ENCODE results near the gene TRIL.

TRIL gene

GRCh38 chr7:28954471-28954870 lies 3.7 kb downstream of the TRIL start:
- TF ChIP-seq, protein P1, sequence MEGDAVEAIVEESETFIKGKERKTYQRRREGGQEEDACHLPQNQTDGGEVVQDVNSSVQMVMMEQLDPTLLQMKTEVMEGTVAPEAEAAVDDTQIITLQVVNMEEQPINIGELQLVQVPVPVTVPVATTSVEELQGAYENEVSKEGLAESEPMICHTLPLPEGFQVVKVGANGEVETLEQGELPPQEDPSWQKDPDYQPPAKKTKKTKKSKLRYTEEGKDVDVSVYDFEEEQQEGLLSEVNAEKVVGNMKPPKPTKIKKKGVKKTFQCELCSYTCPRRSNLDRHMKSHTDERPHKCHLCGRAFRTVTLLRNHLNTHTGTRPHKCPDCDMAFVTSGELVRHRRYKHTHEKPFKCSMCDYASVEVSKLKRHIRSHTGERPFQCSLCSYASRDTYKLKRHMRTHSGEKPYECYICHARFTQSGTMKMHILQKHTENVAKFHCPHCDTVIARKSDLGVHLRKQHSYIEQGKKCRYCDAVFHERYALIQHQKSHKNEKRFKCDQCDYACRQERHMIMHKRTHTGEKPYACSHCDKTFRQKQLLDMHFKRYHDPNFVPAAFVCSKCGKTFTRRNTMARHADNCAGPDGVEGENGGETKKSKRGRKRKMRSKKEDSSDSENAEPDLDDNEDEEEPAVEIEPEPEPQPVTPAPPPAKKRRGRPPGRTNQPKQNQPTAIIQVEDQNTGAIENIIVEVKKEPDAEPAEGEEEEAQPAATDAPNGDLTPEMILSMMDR (IDR thresholded peaks at IDR 0.05; ENCODE audit: low read depth, low read length, missing control alignments) = no peak
- no peak overlapping the region for H3K4me3 ChIP-seq (ENCODE audit: low read depth, low read length)
- DNase-seq (ENCODE audit: low read depth) = no peak

- no peak overlapping the region for H3K4me3 ChIP-seq (ENCODE audit: low read depth, low read length)
- TF ChIP-seq, protein P1 (IDR thresholded peaks at IDR 0.05; ENCODE audit: low read depth, low read length, missing control alignments) = no peak
- DNase-seq (ENCODE audit: low read depth) = no peak
These were observed 4.5 kb downstream of the TRIL start for GRCh38 chr7:28953633-28954032.

DNA sequence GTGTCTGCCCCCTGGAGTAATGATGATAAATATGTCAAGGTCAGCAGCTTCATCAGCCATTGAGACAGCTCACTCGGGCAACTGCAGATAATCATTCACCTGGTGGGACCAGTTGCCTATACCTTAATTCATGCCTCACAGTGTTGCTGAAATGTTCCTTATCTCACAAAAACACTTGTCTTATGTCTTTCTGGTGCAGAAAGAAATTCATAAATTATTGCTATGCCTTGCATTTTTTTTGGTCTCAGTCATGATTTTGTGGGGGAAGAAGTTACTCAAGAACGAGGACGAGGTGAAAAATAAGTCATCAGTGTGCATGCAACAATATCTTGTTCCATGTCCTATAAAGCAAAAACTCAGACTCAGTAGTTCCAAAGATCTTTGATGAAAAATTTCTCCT lies 16.0 kb downstream of the TRIL start:
- TF ChIP-seq, protein P1 (IDR thresholded peaks at IDR 0.05; ENCODE audit: low read depth, low read length, missing control alignments) = no peak
- H3K4me3 ChIP-seq (ENCODE audit: low read depth, low read length) = no peak overlapping the region
- DNase-seq (ENCODE audit: low read depth) = no peak

DNA sequence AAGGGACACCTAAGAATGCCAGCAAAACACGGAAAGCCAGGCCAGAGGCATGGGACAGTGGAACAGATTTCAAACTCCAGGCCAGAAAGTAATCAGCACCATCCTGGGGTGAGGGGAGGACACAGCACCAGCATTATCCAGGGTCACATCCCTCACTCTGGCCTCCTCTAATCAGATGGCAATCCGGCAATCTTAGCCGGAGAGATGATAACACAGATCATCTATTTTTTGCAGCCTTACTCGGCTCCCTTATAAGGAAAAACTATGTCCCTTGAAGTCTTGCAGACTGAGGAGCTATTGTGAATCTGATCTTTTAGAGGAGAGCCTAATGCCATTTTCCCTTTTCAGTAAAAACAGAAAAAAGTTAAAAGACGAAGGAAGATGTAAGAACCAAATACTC lies 16.5 kb downstream of the TRIL start:
- H3K4me3 ChIP-seq (ENCODE audit: low read depth, low read length) = no peak overlapping the region
- TF ChIP-seq, protein P1 (IDR thresholded peaks at IDR 0.05; ENCODE audit: low read depth, low read length, missing control alignments) = no peak
- no peak for DNase-seq (ENCODE audit: low read depth)

DNA sequence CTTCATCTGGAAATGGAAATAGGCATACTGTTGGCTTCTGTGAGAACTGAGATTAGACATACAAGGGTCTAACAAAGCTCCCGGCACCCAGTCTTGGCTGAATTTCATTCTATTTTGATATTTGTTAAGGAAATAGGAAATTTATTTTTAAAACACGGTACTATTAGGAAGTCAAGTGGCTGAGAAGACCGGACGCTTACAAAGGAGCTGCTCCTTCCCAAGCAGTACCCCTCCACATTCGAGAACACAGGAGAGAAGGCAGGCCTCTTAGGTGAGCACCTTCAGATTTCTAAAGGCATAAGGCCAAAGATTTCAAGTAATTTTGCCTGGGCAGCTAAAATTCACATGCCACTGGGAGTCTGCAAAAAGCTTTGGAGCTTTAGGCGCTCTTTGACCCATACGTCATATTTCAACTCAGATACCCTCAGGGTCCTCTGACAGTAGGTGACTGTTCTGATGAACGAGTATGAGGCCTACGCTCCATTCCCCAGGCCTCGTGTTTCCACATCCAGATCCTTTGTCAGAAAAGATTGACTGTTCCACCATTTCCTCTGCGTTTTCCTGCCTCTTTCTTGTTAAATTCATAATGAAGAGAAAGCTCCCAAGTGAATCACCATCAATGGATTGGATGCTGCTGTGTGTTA lies 17.3 kb downstream of the TRIL start:
- TF ChIP-seq, protein P1 (IDR thresholded peaks at IDR 0.05; ENCODE audit: low read depth, low read length, missing control alignments) = no peak
- DNase-seq (ENCODE audit: low read depth) = no peak
- no peak overlapping the region for H3K4me3 ChIP-seq (ENCODE audit: low read depth, low read length)

DNA sequence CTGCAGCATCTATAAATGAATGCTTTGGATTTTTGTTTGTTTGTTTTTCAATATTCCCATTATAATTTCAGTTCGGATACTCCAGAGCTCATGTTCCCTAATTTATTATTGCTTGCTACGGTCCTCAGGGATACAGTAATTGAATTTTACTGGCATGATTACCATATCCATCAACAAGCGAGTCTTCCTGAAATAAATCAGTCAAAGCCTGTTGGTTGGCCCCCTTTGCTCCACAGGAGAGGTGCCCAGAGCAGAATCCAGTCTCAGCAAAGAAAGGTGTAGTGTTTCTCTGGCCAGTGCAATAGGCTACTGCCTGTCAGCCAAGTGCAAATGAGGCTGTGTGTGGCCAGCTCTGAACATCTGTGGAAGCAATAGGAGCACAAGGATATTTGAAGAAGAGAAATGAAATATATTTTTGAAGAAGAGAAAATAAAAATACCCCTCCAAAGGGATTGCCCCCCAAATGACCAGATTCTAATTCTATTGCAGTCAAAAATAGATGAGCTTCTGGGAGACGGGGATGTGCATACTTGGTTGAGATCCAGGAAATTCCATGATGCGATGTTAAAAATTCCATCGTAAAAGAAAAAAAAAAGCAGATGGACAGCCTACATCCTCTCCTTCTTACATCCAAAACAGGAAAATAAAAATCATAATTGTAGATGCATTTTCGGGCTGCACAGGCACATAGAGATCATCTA lies 18.1 kb downstream of the TRIL start:
- H3K4me3 ChIP-seq (ENCODE audit: low read depth, low read length) = no peak overlapping the region
- no peak for DNase-seq (ENCODE audit: low read depth)
- TF ChIP-seq, protein P1 (IDR thresholded peaks at IDR 0.05; ENCODE audit: low read depth, low read length, missing control alignments) = no peak

GRCh38 chr7:28939367-28939766 lies 18.8 kb downstream of the TRIL start:
- DNase-seq (ENCODE audit: low read depth) = no peak
- no peak overlapping the region for H3K4me3 ChIP-seq (ENCODE audit: low read depth, low read length)
- TF ChIP-seq, protein P1 (IDR thresholded peaks at IDR 0.05; ENCODE audit: low read depth, low read length, missing control alignments) = no peak

All from GM12864 (cell line).